PC-9 (cell line): ENCODE results near the gene ST8SIA1.

Experiments used
- CTCF ChIP-seq: fragments of 200-600 bp; sonication (generic); conservative IDR thresholded peaks from 2 replicates; pipeline ENCODE4 v1.6.1; 2017; ENCODE audit warnings: mixed run types, antibody characterized with exemption, mild to moderate bottlenecking, moderate library complexity
- EZH2 ChIP-seq: fragments of 200-600 bp; sonication (generic); IDR thresholded peaks from 2 replicates; pipeline ENCODE4 v1.8.0; 2017; ENCODE audit warnings: antibody characterized with exemption, low read depth

DNA sequence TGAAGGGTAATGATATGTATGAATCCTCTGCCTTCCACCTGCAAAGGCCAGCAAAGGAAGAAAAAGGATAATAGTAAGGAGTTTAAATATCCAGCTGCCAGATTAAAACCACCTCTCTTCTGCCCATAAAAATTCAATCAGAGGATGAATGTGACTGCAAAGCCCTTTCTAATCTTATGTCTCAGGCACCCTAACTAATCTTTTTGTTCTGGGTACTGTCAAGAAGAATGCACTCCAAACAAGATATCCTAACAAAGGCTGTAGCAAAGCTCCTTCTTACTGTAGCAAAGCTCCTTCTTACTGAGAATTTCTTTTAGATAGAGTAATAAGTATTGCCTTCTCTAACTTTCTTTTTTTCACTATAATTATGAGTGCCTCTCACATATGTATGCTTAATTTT, 91.8 kb downstream of the ST8SIA1 start:
- TF ChIP-seq CTCF (no peak), EZH2 (no peak)
